PFSK-1 (cell line): ENCODE measurements around the gene ATP6V0B.

Source experiments
- FOXP2 ChIP-seq: optimal IDR thresholded peaks from 2 replicates; pipeline ENCODE3; 2011; ENCODE audit warnings: borderline replicate concordance, control low read depth, inconsistent platforms; ENCODE audit not compliant: insufficient read depth; ENCODE audit errors: extremely low read length, extremely low read depth
- POLR2AphosphoS5 ChIP-seq: IDR thresholded peaks from 2 replicates; pipeline ENCODE4 v1.6.1; 2012; ENCODE audit warnings: low read depth, mild to moderate bottlenecking, control low read depth, low read length, moderate library complexity
- REST ChIP-seq, 2 experiments: IDR thresholded peaks; 2 replicates each; pipeline versions ENCODE4 v1.6.1 to v1.8.0; 2011 to 2012; ENCODE audit warnings: low read depth in 2 of 2, low read length in 2 of 2, control low read depth in 1 of 2, inconsistent platforms in 1 of 2, mild to moderate bottlenecking in 1 of 2, moderate library complexity in 1 of 2; ENCODE audit not compliant: insufficient read depth in 1 of 2
- SIN3A ChIP-seq: IDR thresholded peaks from 2 replicates; pipeline ENCODE4 v1.6.1; 2012; ENCODE audit warnings: mild to moderate bottlenecking, low read length, moderate library complexity, borderline replicate concordance; ENCODE audit not compliant: insufficient read depth
- TAF1 ChIP-seq: IDR thresholded peaks from 2 replicates; pipeline ENCODE4 v1.6.1; 2012; ENCODE audit warnings: low read length, control low read depth, borderline replicate concordance; ENCODE audit not compliant: insufficient read depth

The ATP6V0B gene

GRCh38 chr1:44016041-44016889, 41.5 kb downstream of the ATP6V0B start:
- TF ChIP-seq REST (IDR thresholded peaks at IDR 0.05; ENCODE audit: insufficient read depth in 1 of 2, low read depth in 2 of 2, low read length in 2 of 2) = no peak
- TF ChIP-seq FOXP2 = no peak
- TF ChIP-seq SIN3A = no peak
- no peak for TF ChIP-seq POLR2AphosphoS5
- TF ChIP-seq TAF1 = no peak

- no peak for TF ChIP-seq POLR2AphosphoS5
- TF ChIP-seq FOXP2 = no peak
- TF ChIP-seq SIN3A = no peak
- TF ChIP-seq REST (IDR thresholded peaks at IDR 0.05; ENCODE audit: insufficient read depth in 1 of 2, low read depth in 2 of 2, low read length in 2 of 2) = no peak
- TF ChIP-seq TAF1 = no peak
Observed at GRCh38 chr1:44016890-44017400, 42.2 kb downstream of the ATP6V0B start.

- TF ChIP-seq REST (IDR thresholded peaks at IDR 0.05; ENCODE audit: insufficient read depth in 1 of 2, low read depth in 2 of 2, low read length in 2 of 2) = no peak
- TF ChIP-seq TAF1 = no peak
- no peak for TF ChIP-seq SIN3A
- no peak for TF ChIP-seq POLR2AphosphoS5
- no peak for TF ChIP-seq FOXP2
Observed at GRCh38 chr1:44019466-44019948, 44.7 kb downstream of the ATP6V0B start.

- no peak for TF ChIP-seq REST (IDR thresholded peaks at IDR 0.05; ENCODE audit: insufficient read depth in 1 of 2, low read depth in 2 of 2, low read length in 2 of 2)
- TF ChIP-seq POLR2AphosphoS5 = no peak
- TF ChIP-seq TAF1 = no peak
- no peak for TF ChIP-seq FOXP2
- TF ChIP-seq SIN3A = no peak
Observed at GRCh38 chr1:44020464-44020863, 45.7 kb downstream of the ATP6V0B start.
